IPS-NIHi11 (cell line): Measurements from ENCODE around the gene STMN1.
A peak's percentile ranks its signal among the peaks of the same experiment; 100 is the strongest.

Experiments
- DNase-seq: peaks from one replicate; pipeline ENCODE4 v3.0.0; 2012; ENCODE audit warnings: mixed read lengths, low spot score

STMN1 gene

GRCh38 chr1:25869909-25870606 is 36.2 kb downstream of the STMN1 start:
- DNase-seq = peak; percentile 45

- peak; percentile 45 for DNase-seq
These were observed 38.8 kb downstream of the STMN1 start for GRCh38 chr1:25867210-25867991.

- DNase-seq = no peak
These were observed 39.9 kb downstream of the STMN1 start for GRCh38 chr1:25866288-25866687.

DNA sequence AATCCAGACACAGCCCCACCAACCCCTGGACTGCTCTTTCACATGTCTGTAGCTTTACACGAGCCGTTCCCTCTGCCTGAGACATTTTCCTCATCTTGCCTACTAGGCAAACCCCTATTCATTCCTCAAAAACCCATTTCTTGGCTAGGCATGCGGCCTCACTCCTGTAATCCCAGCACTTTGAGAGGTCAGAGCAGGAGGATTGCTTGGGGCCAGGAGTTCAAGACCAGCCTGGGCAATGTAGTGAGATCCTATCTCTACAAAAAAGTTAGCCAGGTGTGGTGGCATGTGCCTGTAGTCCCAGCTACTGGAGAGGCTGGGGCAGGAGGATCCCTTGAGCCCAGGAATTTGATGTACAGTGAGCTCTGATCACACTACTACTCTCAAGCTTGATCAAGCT is 41.8 kb downstream of the STMN1 start:
- DNase-seq = no peak

- no peak for DNase-seq
These were observed 42.5 kb downstream of the STMN1 start for GRCh38 chr1:25863486-25864262.

- no peak for DNase-seq
These were observed 43.3 kb downstream of the STMN1 start for GRCh38 chr1:25862785-25863485.

DNA sequence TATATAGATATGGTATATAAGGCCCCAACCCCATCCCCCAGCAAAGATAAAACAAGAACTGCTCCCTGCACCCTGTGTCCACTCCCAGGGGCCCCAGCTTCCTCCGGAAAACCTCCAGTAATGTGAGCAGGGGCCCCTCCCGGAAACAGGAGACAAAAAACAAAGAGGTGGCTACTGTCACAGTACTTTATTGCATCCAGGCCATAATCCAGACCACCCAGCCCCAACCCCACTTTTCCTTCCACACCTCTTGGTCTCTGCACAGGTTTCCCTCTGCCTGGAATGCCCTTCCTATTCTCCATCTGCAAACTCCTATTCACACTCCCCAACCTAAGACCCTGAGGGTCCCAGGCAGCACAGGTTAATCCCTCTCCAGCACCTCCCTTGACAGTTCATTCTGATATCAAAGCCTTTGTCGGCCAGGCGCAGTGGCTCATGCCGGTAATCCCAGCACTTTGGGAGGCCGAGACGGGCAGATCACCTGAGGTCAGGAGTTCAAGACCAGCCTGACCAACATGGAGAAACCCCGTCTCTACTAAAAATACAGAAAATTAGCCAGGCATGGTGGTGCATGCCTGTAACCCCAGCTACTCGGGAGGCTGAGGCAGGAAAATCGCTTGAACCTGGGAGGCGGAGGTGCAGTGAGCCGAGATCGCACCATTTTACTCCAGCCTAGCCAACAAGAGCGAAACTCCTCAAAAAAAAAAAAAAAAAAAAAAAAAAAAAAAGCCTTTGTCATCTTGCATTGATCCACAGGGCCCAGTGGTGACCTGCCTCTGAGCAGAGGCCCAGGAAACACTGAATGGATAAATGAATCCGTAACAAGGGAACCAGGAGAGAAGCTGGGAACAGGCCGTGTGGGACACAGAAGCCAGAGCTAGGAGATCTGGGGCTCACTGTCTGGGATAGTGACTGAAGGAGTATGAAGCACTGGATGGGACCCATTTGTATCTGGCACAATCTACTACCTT is 44.6 kb downstream of the STMN1 start:
- DNase-seq = no peak

GRCh38 chr1:25858906-25859789 is 47.1 kb downstream of the STMN1 start, which contains the start of gene AUNIP:
Gene AUNIP (minus strand): TSS chr1:25859457. CDS start chr1:25859357, 100 bp downstream.
- DNase-seq = peak; percentile 99

DNA sequence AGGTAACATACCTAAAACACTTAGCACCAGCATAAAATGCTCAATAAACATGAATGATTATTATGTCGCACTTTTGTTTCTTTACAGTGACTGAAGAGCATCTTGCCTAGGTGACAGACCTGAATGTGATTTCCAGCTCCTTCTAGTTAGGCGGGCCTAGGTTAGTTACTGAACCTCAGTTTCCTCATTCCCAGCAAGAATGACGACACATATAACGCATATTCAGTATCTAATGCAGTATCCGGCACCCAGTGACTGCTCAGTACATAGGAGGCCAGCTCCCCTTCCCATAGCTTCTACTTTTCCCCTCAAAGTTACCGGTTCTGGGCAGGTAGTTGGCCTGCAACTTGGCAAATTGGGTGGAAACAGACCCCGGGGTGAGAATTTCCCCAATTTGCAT is 47.7 kb downstream of the STMN1 start:
- no peak for DNase-seq

DNA sequence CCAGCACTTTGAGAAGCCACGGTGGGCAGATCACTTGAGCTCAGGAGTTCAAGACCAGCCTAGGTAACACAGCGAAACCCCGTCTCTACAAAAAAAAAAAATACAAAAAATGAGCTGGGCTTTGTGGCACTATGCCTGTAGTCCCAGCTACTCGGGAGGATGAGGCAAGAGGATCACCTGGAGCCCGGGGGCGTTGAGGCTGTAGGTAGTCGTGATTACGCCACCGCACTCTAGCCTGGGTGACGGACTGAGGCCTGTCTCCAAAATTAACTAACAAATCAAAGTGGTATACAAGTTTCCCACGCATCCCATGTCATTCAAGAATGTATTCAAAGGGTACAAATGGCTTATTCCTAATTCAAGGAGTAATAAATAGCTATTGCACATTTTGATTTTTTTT is 49.4 kb downstream of the STMN1 start:
- no peak for DNase-seq

DNA sequence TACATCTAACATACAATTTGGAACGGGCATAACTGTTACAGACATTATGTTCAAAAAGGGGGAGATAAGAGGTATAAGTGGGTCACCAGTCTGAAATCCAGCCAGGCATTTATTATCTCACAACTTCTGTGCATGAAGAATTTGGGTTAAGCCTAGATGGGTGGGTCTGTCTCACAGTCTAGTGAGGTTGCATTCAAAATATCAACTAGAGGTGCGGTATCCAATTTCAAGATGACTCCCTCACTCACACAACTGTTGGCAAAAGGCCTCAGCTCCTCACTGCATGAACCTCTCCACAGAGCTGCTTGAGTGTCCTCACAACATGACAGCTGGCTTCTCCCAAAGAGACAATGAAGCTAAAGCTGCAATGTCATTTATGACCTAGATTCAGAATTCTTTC is 51.7 kb downstream of the STMN1 start:
- no peak for DNase-seq
